ENCODE measurements around the gene TPST2.

TPST2 gene

GRCh38 chr22:26553056-26553752, 36.7 kb downstream of the TPST2 start:
- peak in 1 of 2 experiments; percentile 66 for DNase-seq

- no peak for DNase-seq
Observed at GRCh38 chr22:26552466-26552865, 37.5 kb downstream of the TPST2 start.

- DNase-seq, result no peak
Observed at GRCh38 chr22:26551568-26551967, 38.4 kb downstream of the TPST2 start.

- peak in 1 of 2 experiments; percentile 34 for DNase-seq
Observed at GRCh38 chr22:26550498-26551033, 39.4 kb downstream of the TPST2 start.

- DNase-seq, result no peak
Observed at GRCh38 chr22:26549902-26550497, 39.9 kb downstream of the TPST2 start.

GRCh38 chr22:26548984-26549383, 40.9 kb downstream of the TPST2 start:
- no peak for DNase-seq

GRCh38 chr22:26548303-26548702, 41.6 kb downstream of the TPST2 start:
- no peak for DNase-seq

- no peak for DNase-seq
Observed at GRCh38 chr22:26547837-26548236, 42.1 kb downstream of the TPST2 start.

GRCh38 chr22:26547426-26547825, 42.5 kb downstream of the TPST2 start:
- DNase-seq, result no peak

- DNase-seq, result no peak
Observed at GRCh38 chr22:26546282-26546681, 43.6 kb downstream of the TPST2 start.

- DNase-seq, result no peak
Observed at GRCh38 chr22:26545827-26546226, 44.1 kb downstream of the TPST2 start.

GRCh38 chr22:26545385-26545784, 44.5 kb downstream of the TPST2 start:
- DNase-seq, result no peak

- DNase-seq, result no peak
Observed at GRCh38 chr22:26544489-26544888, 45.4 kb downstream of the TPST2 start.

- DNase-seq, result no peak
Observed at GRCh38 chr22:26542831-26543230, 47.1 kb downstream of the TPST2 start.

- no peak for DNase-seq
Observed at GRCh38 chr22:26541167-26541819, 48.6 kb downstream of the TPST2 start.

GRCh38 chr22:26540119-26540518, 49.8 kb downstream of the TPST2 start:
- no peak for DNase-seq

GRCh38 chr22:26536762-26537134, 53.2 kb downstream of the TPST2 start:
- no peak for DNase-seq

- no peak for DNase-seq
Observed at GRCh38 chr22:26536056-26536761, 53.7 kb downstream of the TPST2 start.

- no peak for DNase-seq
Observed at GRCh38 chr22:26535603-26535908, 54.4 kb downstream of the TPST2 start.

- DNase-seq, result no peak
Observed at GRCh38 chr22:26534874-26535602, 54.9 kb downstream of the TPST2 start.

GRCh38 chr22:26534171-26534855, 55.6 kb downstream of the TPST2 start:
- DNase-seq, result no peak

- no peak for DNase-seq
Observed at GRCh38 chr22:26529345-26529744, 60.6 kb downstream of the TPST2 start.

Measured in SW 1271 (cell line).